ENCODE results near the gene FOXP3.

- TF ChIP-seq CTCF (IDR thresholded peaks at IDR 0.05; ENCODE audit: borderline replicate concordance, extremely low read depth, low read length, poor library complexity, severe bottlenecking) = no peak
- no peak for TF ChIP-seq EZH2 (IDR thresholded peaks at IDR 0.05; ENCODE audit: borderline replicate concordance, low read depth, low read length, severe bottlenecking)
These were observed 4.7 kb upstream of the FOXP3 start for GRCh38 chrX:49269010-49269766.
